HepG2 (cell line): Measurements from ENCODE around the gene MAST1. TPM values are rescaled to one million over a fixed set of nuclear protein-coding genes. Genes with fewer than 3 reads are reported as not detected.

ENCODE experiments used
- ATAC-seq: fragments of 200-7000 bp; cut with Tn5 transposase; 3 replicates; pipeline ENCODE4 v1.9.1; 2020; ENCODE audit warnings: mild to moderate bottlenecking, moderate library complexity
- BruUV-seq: library from RNA; stranded (reverse); fragments of 400-500 nt; replicated peaks from 2 replicates; lab custom pipeline; 2021; lab: Mats Ljungman, UMichigan
- CTCF ChIA-PET: fragments of 300-600 bp; formaldehyde crosslinking; extraction: SDS; loops from one replicate; lab custom pipeline; 2021; ENCODE audit warnings: low total read pairs, inconsistent platforms, low intra/inter-chr PET ratio; lab: Yijun Ruan, JAX
- POLR2A ChIA-PET: fragments of 350-600 bp; sonication (Branson Sonifier 250); formaldehyde crosslinking; loops from one replicate; lab custom pipeline; 2020; ENCODE audit warnings: antibody characterized with exemption, inconsistent platforms; lab: Yijun Ruan, JAX
- DNase-seq: peaks from one replicate; pipeline ENCODE4 v3.0.0-alpha.2; 2015; ENCODE audit warnings: low spot score
- FAIRE-seq: peaks from 3 replicates; lab custom pipeline; 2011; peaks lifted over from hg19 to GRCh38; lab: Jason Lieb, UNC
- H2AFZ ChIP-seq: one replicate; pipeline ENCODE4 v1.6.1; 2011; ENCODE audit warnings: low read length, inconsistent platforms
- H3K27ac ChIP-seq: fragments of 300-600 bp; 3 replicates; pipeline ENCODE4 v1.8.0; 2011; ENCODE audit warnings: mixed run types, mild to moderate bottlenecking, mixed read lengths, low read length, inconsistent platforms; ENCODE audit not compliant: insufficient read depth; ENCODE audit errors: extremely low read length
- H3K27me3 ChIP-seq, 2 experiments: fragments of 200-600 bp in 1 of 2; 2 replicates in 1 of 2; 3 replicates in 1 of 2; pipeline versions ENCODE4 v1.6.0 to v1.8.0; 2011; ENCODE audit warnings: low read length in 2 of 2, mild to moderate bottlenecking in 2 of 2, moderate library complexity in 2 of 2, inconsistent platforms in 1 of 2; ENCODE audit not compliant: insufficient read depth in 2 of 2, control insufficient read depth in 1 of 2
- H3K36me3 ChIP-seq, 2 experiments: fragments of 200-600 bp in 1 of 2; replicated peaks in 1 of 2; 2 replicates in 1 of 2; 3 replicates in 1 of 2; pipeline versions ENCODE4 v1.5.1 to v1.8.0; 2011; ENCODE audit warnings: low read length in 2 of 2, inconsistent platforms in 1 of 2; ENCODE audit not compliant: insufficient read depth in 2 of 2, control insufficient read depth in 1 of 2
- H3K4me1 ChIP-seq: 2 replicates; pipeline ENCODE4 v1.5.1; 2012; ENCODE audit warnings: low read length, inconsistent platforms; ENCODE audit not compliant: insufficient read depth
- H3K4me2 ChIP-seq: 2 replicates; pipeline ENCODE4 v1.6.0; 2011; ENCODE audit warnings: low read depth, low read length, inconsistent platforms
- H3K4me3 ChIP-seq, 3 experiments: fragments of 200-600 bp in 1 of 3; sonication (generic), shearing (Covaris generic) in 1 of 3; replicated peaks in 1 of 3; 2 replicates each; pipeline ENCODE4 v1.5.1; 2011 to 2016; ENCODE audit warnings: low read length in 3 of 3, inconsistent platforms in 2 of 3, low read depth in 2 of 3, mild to moderate bottlenecking in 2 of 3, control low read depth in 1 of 3, mixed read lengths in 1 of 3; ENCODE audit not compliant: insufficient read depth in 1 of 3
- H3K79me2 ChIP-seq: one replicate; pipeline ENCODE4 v1.6.1; 2011; ENCODE audit warnings: low read length, inconsistent platforms; ENCODE audit not compliant: insufficient read depth
- H3K9ac ChIP-seq: 2 replicates; pipeline ENCODE4 v1.6.0; 2011; ENCODE audit warnings: mild to moderate bottlenecking, low read depth, low read length, inconsistent platforms; ENCODE audit not compliant: insufficient read depth
- H3K9me3 ChIP-seq: 2 replicates; pipeline ENCODE4 v1.5.1; 2012; ENCODE audit warnings: mild to moderate bottlenecking, low read length
- H4K20me1 ChIP-seq: 2 replicates; pipeline ENCODE4 v1.6.0; 2011; ENCODE audit warnings: inconsistent platforms, mild to moderate bottlenecking, low read length, moderate library complexity; ENCODE audit not compliant: insufficient read depth
- PHF21A ChIP-seq: sonication (generic); formaldehyde crosslinking; IDR thresholded peaks from 2 replicates; pipeline ENCODE4 v1.5.0; 2020; ENCODE audit warnings: mild to moderate bottlenecking, missing genetic modification reagents
- RFX1 ChIP-seq: fragments of 450-650 bp; IDR thresholded peaks from 2 replicates; pipeline ENCODE4 v1.6.1; 2017
- ZMYM3 ChIP-seq: sonication (generic); formaldehyde crosslinking; IDR thresholded peaks from 2 replicates; pipeline ENCODE4 v1.5.1; 2020; ENCODE audit warnings: mild to moderate bottlenecking, missing genetic modification reagents
- ZNF616 ChIP-seq: sonication (generic); formaldehyde crosslinking; IDR thresholded peaks from 2 replicates; pipeline ENCODE4 v1.5.0; 2020; ENCODE audit warnings: low read depth, mild to moderate bottlenecking, missing genetic modification reagents
- WGBS: methylation state at CpG from one replicate; pipeline ENCODE4 v1.1.6; 2017; ENCODE audit warnings: low lambda C conversion rate; 5-methylcytosine and 5-hydroxymethylcytosine counted together
- in situ Hi-C: cut with HindIII; loops from 2 replicates; pipeline ENCODE4 v1.10.0; 2017; ENCODE audit warnings: low pct_unique_long_range_greater_than_20kb; ENCODE audit not compliant: extremely low pct_ligation_motif_present
- intact Hi-C: fragments of 100-400 bp; cut with micrococcal nuclease; formaldehyde crosslinking; loops from one replicate; pipeline ENCODE4 v1.10.0; 2022; ENCODE audit not compliant: unreplicated experiment
- polyA plus RNA-seq, 8 experiments: library from polyadenylated mRNA; depleted of rRNA in 3 of 8; stranded (reverse) in 7 of 8; unstranded in 1 of 8; fragments of >200 nt; fragmentation: Illumina TruSeq in 4 of 8; extraction: Trizol in 4 of 8; gene quantifications; 2 replicates each; pipeline versions ENCODE4 v1.2.1 to v1.2.3, GENCODE V29; 2011 to 2016; ENCODE audit warnings: low read depth in 4 of 8, missing spikeins in 1 of 8, mixed read lengths in 1 of 8; ENCODE audit not compliant: insufficient read depth in 1 of 8
- total RNA-seq, 5 experiments: library from RNA; depleted of rRNA; stranded (reverse); fragments of >200 nt; fragmentation: Illumina TruSeq; extraction: Trizol; gene quantifications; 2 replicates each; pipeline ENCODE4 v1.2.3, GENCODE V29; 2016; ENCODE audit warnings: low read depth in 1 of 5

Gene MAST1
- total and polyA plus RNA-seq, 2 of the 13 experiments (the other 11 are each of a cell fraction or from before 2014, with no cell fraction given) = 0.73 to 4.7 TPM

DNA sequence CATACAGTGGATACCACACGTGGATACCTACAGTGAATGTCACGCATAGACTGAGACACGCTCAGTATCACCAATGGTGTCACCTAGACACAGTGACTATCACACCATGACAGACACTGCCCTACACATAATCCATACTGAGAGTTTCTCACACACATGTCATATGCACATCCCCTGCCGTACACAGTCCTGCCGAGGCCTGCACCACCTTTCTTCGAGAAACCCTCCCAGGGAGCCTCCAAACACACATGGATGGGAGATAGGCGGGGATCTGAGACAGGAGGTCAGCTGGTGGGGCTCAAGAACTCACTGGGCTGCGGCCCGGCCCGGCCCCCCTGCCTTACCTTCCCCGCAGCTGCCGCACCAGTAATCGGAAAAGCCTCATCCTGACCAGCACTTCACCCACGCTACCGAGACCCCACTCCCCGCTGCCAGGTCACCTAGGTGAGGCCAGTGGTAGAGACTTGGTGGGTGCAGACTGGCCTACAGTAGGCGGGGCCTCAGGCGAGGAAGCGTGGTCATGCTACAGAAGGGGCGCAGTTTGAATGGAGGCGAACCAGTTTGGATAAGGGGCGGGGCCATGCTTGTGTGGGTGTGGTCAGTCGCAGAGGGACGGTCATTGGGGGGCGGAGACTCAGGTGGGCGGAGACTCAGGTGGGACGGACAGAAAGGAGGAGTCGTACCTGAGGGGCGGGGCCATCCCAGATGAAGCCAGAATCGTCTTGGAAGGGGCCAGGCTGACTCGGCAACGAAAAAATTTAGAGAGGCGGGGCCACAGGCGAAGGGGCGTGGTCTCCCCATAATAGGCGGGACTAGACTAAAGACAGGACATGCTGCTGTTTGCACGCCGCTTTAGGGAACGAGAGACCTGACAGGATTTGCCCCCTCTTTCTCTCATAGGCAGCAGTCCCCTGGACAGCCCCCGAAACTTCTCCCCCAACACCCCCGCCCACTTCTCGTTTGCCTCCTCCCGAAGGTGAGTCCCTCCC is 2.1 kb downstream of the MAST1 start:
- Histone ChIP-seq H3K4me2 (0 out of 2 replicates have a peak overlapping the region, but pooled peaks have one; percentile 10), H3K79me2 (no peaks in the 10 kb centered on the region), H3K36me3 (no peaks in the 10 kb centered on the region), H3K4me1 (peaks cover 28% of the 10 kb centered on the region), H3K4me3 (peak overlapping the region in 1 of 3 experiments; percentile 26; a peak in 1 of 6 replicates), H3K27ac (no peak overlapping the region), H4K20me1 (no peaks in the 10 kb centered on the region), H3K9ac (no peak overlapping the region), H3K27me3 (no peaks in the 10 kb centered on the region; a peak in 1 of 5 replicates), H2AFZ (no peak overlapping the region), H3K9me3 (no peaks in the 10 kb centered on the region)
- no peak for DNase-seq
- POLR2A ChIA-PET = no interaction called here
- CTCF ChIA-PET = no interaction called here
- no peak for FAIRE-seq
- BruUV-seq = no TSS peak
- in situ Hi-C loops (no loop called here), intact Hi-C loops (no loop called here)
- 59% methylated on average over 43 of the region's 43 CpGs for WGBS
- 0 out of 2 replicates have a peak, but pooled peaks have one; percentile 11 for TF ChIP-seq ZMYM3 (CRISPR knock-in tag)
- TF ChIP-seq ZNF616 (CRISPR knock-in tag) = no peak
- no peak for ATAC-seq

DNA sequence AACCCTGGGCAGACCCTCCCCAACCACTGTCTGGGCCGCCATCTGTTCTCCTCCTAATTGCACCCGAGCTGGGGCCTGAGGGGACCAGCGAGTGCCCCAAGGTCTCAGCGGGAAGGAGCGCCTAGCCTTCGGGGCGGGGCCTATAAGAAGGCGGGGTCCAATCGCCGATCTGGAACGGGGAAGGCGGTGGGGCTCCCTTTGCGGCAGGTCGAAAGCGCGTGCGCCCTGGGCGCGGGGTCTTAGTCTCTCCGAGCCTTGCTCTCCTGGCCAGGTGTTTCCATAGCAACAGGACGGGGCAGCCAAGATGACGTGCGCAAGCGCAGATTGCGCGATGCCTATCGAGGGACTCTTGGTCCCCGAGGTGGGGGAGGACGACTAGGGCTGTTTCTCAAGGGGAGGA is 2.8 kb downstream of the MAST1 start:
- Histone ChIP-seq H3K27me3 (no peaks in the 10 kb centered on the region; a peak in 1 of 5 replicates), H3K4me2 (0 out of 2 replicates have a peak overlapping the region, but pooled peaks have one; percentile 10), H2AFZ (no peak overlapping the region), H3K9ac (no peak overlapping the region), H3K36me3 (no peaks in the 10 kb centered on the region), H3K4me3 (peak overlapping the region in 1 of 3 experiments; percentile 26; a peak in 1 of 6 replicates), H3K9me3 (no peaks in the 10 kb centered on the region), H3K27ac (no peak overlapping the region), H3K4me1 (peaks cover 22% of the 10 kb centered on the region), H4K20me1 (no peaks in the 10 kb centered on the region), H3K79me2 (no peaks in the 10 kb centered on the region)
- DNase-seq (no peak), ATAC-seq (no peak), FAIRE-seq (no peak)
- intact Hi-C loops = no loop called here
- BruUV-seq = no TSS peak
- in situ Hi-C loops = no loop called here
- POLR2A ChIA-PET = no interaction called here
- CTCF ChIA-PET = no interaction called here
- TF ChIP-seq RFX1 (peak; percentile 24; the same call in 1 of the 2 replicates), PHF21A (CRISPR knock-in tag) (no peak)
- 70% methylated on average over 29 of the region's 29 CpGs for WGBS
